Neuronal stem cell (in vitro differentiated cells): Measurements from ENCODE around the gene FHIT.

Source experiments
- DNase-seq: peaks from one replicate; pipeline ENCODE4 v3.0.0-alpha.2; 2013; ENCODE audit warnings: low spot score
- H2AFZ ChIP-seq: one replicate; pipeline ENCODE4 v1.6.1; 2013; ENCODE audit warnings: mild to moderate bottlenecking, low read length, inconsistent platforms
- H2AK5ac ChIP-seq: 2 replicates; pipeline ENCODE4 v1.6.1; 2013; ENCODE audit warnings: low read depth, mild to moderate bottlenecking, inconsistent platforms, low read length, moderate library complexity, mixed read lengths
- H2BK120ac ChIP-seq: 2 replicates; pipeline ENCODE4 v1.6.1; 2013; ENCODE audit warnings: low read depth, mild to moderate bottlenecking, inconsistent platforms, low read length, moderate library complexity, mixed read lengths
- H2BK12ac ChIP-seq: one replicate; pipeline ENCODE4 v1.6.1; 2013; ENCODE audit warnings: low read length, inconsistent platforms
- H2BK15ac ChIP-seq: 2 replicates; pipeline ENCODE4 v1.6.1; 2013; ENCODE audit warnings: mild to moderate bottlenecking, low read length, inconsistent platforms, mixed read lengths
- H2BK5ac ChIP-seq: one replicate; pipeline ENCODE4 v1.6.1; 2013; ENCODE audit warnings: inconsistent platforms, mild to moderate bottlenecking, low read length, moderate library complexity
- H3K14ac ChIP-seq: one replicate; pipeline ENCODE4 v1.6.1; 2013; ENCODE audit warnings: low read length, inconsistent platforms
- H3K18ac ChIP-seq: 2 replicates; pipeline ENCODE4 v1.6.1; 2013; ENCODE audit warnings: low read length, inconsistent platforms
- H3K23ac ChIP-seq: 2 replicates; pipeline ENCODE4 v1.6.1; 2013; ENCODE audit warnings: low read depth, mild to moderate bottlenecking, mixed read lengths, low read length, inconsistent platforms; ENCODE audit not compliant: poor library complexity
- H3K27ac ChIP-seq: replicated peaks from 3 replicates; pipeline ENCODE4 v1.5.1; 2013; ENCODE audit warnings: low read length, inconsistent platforms
- H3K27me3 ChIP-seq, 3 experiments: 2 replicates each; pipeline ENCODE4 v1.6.1; 2013; ENCODE audit warnings: low read length in 3 of 3, mild to moderate bottlenecking in 2 of 3, inconsistent platforms in 1 of 3, low read depth in 1 of 3, mixed read lengths in 1 of 3, moderate library complexity in 1 of 3; ENCODE audit not compliant: control insufficient read depth in 3 of 3, insufficient read depth in 3 of 3
- H3K36me3 ChIP-seq, 2 donors: replicated peaks in 1 of 2; 2 replicates each; pipeline ENCODE4 v1.6.1; 2013; ENCODE audit warnings: low read length in 2 of 2; ENCODE audit not compliant: control insufficient read depth in 2 of 2, insufficient read depth in 2 of 2
- H3K4ac ChIP-seq: 2 replicates; pipeline ENCODE4 v1.6.1; 2013; ENCODE audit warnings: inconsistent platforms, mild to moderate bottlenecking, low read length, moderate library complexity
- H3K4me1 ChIP-seq, 2 donors: 1 replicate in 1 of 2; 2 replicates in 1 of 2; pipeline ENCODE4 v1.6.1; 2013; ENCODE audit warnings: low read length in 2 of 2, low read depth in 1 of 2; ENCODE audit not compliant: control insufficient read depth in 2 of 2, insufficient read depth in 1 of 2
- H3K4me2 ChIP-seq: one replicate; pipeline ENCODE4 v1.6.1; 2013; ENCODE audit warnings: mild to moderate bottlenecking, low read length, inconsistent platforms; ENCODE audit not compliant: insufficient read depth, poor library complexity, severe bottlenecking
- H3K4me3 ChIP-seq, 2 donors: 2 replicates each; pipeline ENCODE4 v1.5.1; 2013; ENCODE audit warnings: low read length in 2 of 2, mild to moderate bottlenecking in 2 of 2, inconsistent platforms in 1 of 2, moderate library complexity in 1 of 2
- H3K79me1 ChIP-seq: one replicate; pipeline ENCODE4 v1.6.1; 2013; ENCODE audit warnings: low read depth, mild to moderate bottlenecking, inconsistent platforms, low read length, moderate library complexity
- H3K9ac ChIP-seq: one replicate; pipeline ENCODE4 v1.6.1; 2013; ENCODE audit warnings: mild to moderate bottlenecking, low read depth, low read length, inconsistent platforms; ENCODE audit not compliant: poor library complexity
- H3K9me3 ChIP-seq, 2 donors: replicated peaks in 1 of 2; 2 replicates each; pipeline versions ENCODE3 to v1.6.1; 2013; ENCODE audit warnings: low read length in 2 of 2, mild to moderate bottlenecking in 2 of 2, inconsistent platforms in 1 of 2, low read depth in 1 of 2, mixed read lengths in 1 of 2, moderate library complexity in 1 of 2; ENCODE audit not compliant: control insufficient read depth in 2 of 2, insufficient read depth in 1 of 2
- H4K8ac ChIP-seq: one replicate; pipeline ENCODE4 v1.6.1; 2013; ENCODE audit warnings: low read depth, mild to moderate bottlenecking, inconsistent platforms, low read length, moderate library complexity
- H4K91ac ChIP-seq: one replicate; pipeline ENCODE4 v1.6.1; 2013; ENCODE audit warnings: low read length, low read depth, mild to moderate bottlenecking, inconsistent platforms; ENCODE audit not compliant: poor library complexity
- WGBS, 2 donors: extraction: QIAGEN DNeasy Blood & Tissue Kit; methylation state at CpG; one replicate each; pipeline ENCODE4 v1.1.7; 2013; ENCODE audit warnings: missing lambda C conversion rate in 2 of 2, mixed read lengths in 1 of 2; ENCODE audit not compliant: insufficient read length in 2 of 2, insufficient replicate concordance in 1 of 2; ENCODE audit errors: extremely low coverage in 2 of 2; 5-methylcytosine and 5-hydroxymethylcytosine counted together

Gene FHIT

DNA sequence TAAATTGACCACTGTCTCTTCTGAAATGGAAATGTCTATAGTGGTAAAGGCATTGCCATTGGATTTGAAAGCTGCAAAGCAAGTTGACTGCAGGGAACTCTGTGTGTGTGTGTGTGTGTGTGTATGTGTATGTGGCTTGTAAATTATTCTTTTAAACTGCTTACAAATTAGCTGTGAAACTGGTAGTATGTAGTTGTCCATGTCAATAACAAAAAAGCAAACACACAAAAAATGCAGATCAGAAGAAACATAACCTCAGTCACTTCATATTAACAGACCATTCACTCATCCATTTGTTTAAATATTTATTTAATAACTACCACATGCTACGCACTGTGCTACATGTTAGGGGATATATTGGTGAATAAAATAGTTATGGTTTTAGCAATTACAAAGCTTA, 837.7 kb downstream of the FHIT start:
- no peak overlapping the region for H3K27ac ChIP-seq
- no peak overlapping the region for H2AK5ac ChIP-seq
- H3K14ac ChIP-seq: no peak overlapping the region
- H3K79me1 ChIP-seq: no peaks in the 10 kb centered on the region
- no CpG with 5 or more reads among the region's 1 CpG for WGBS, 2 donors
- no peak overlapping the region for H2BK120ac ChIP-seq
- H3K4me2 ChIP-seq: no peak overlapping the region
- no peak overlapping the region for H3K4ac ChIP-seq
- no peak for DNase-seq
- no peaks in the 10 kb centered on the region for H3K4me1 ChIP-seq
- H2AFZ ChIP-seq: no peak overlapping the region
- H3K9me3 ChIP-seq: no peaks in the 10 kb centered on the region
- no peak overlapping the region for H4K8ac ChIP-seq
- no peak overlapping the region for H3K9ac ChIP-seq
- no peaks in the 10 kb centered on the region for H3K36me3 ChIP-seq
- H3K4me3 ChIP-seq: no peak overlapping the region
- no peak overlapping the region for H2BK15ac ChIP-seq
- no peak overlapping the region for H2BK5ac ChIP-seq
- H3K27me3 ChIP-seq: no peaks in the 10 kb centered on the region
- H3K18ac ChIP-seq: no peak overlapping the region
- H4K91ac ChIP-seq: no peak overlapping the region
- no peak overlapping the region for H2BK12ac ChIP-seq
- H3K23ac ChIP-seq: no peak overlapping the region

DNA sequence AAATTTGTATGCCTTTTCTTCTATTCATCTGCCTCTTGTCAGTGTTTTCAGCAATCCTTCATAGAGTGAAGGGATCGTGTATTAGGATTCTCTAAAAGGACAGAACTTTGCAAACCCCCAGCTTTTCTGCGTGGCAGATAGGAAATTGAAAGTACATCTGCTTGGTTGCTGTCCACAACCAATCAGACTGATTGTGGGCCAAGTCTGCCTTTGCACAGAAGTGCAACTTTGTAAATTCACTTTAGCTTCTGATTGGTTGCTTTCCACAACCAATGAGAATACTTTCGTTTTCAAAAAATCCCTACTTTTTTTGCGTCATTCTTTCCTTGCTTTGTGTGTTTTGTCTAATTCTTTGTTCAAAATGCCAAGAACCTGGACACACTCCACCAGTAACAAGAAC, 847.4 kb downstream of the FHIT start:
- H2BK120ac ChIP-seq: no peak overlapping the region
- H3K14ac ChIP-seq: no peak overlapping the region
- no peak overlapping the region for H3K18ac ChIP-seq
- H2BK12ac ChIP-seq: no peak overlapping the region
- no peak overlapping the region for H3K23ac ChIP-seq
- no CpG with 5 or more reads among the region's 4 CpGs for WGBS, 2 donors
- no peak overlapping the region for H2AK5ac ChIP-seq
- H4K91ac ChIP-seq: no peak overlapping the region
- H3K4me1 ChIP-seq: peaks cover 0 to 10% of the 10 kb centered on the region in 2 donors
- no peaks in the 10 kb centered on the region for H3K9me3 ChIP-seq
- H3K36me3 ChIP-seq: no peaks in the 10 kb centered on the region
- no peak overlapping the region for H2BK5ac ChIP-seq
- no peak overlapping the region for H2BK15ac ChIP-seq
- no peak overlapping the region for H3K4me2 ChIP-seq
- H3K4ac ChIP-seq: no peak overlapping the region
- no peak overlapping the region for H3K4me3 ChIP-seq
- H3K79me1 ChIP-seq: no peaks in the 10 kb centered on the region
- no peak overlapping the region for H2AFZ ChIP-seq
- H3K27ac ChIP-seq: no peak overlapping the region
- no peaks in the 10 kb centered on the region for H3K27me3 ChIP-seq
- no peak overlapping the region for H3K9ac ChIP-seq
- DNase-seq: no peak
- no peak overlapping the region for H4K8ac ChIP-seq

DNA sequence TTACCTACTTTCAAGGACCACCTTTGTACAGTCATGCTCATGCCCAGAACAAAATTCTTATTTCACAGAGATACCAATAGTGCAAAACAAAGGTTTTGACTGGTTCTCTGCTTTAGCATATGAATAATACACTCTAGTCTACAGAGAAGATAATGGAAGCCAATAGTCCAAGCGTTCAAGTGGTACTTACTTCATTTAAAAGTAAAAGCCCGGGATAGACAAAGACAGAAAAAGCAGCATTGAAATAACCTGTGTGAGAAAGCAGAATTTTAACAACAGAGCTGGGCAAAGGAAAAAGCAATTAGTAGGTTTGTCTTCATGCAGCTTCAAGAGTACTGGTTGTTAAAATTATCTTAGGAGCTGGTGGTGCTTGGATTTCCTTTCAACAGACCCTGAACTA, 848.3 kb downstream of the FHIT start:
- Histone ChIP-seq H2BK12ac (no peak overlapping the region), H3K4me2 (no peak overlapping the region), H3K4me1 (peaks cover 0 to 8% of the 10 kb centered on the region in 2 donors), H3K27ac (no peak overlapping the region), H2BK120ac (no peak overlapping the region), H3K27me3 (no peaks in the 10 kb centered on the region), H2AK5ac (no peak overlapping the region), H3K14ac (no peak overlapping the region), H4K91ac (no peak overlapping the region), H3K36me3 (no peaks in the 10 kb centered on the region), H3K4ac (no peak overlapping the region), H4K8ac (no peak overlapping the region), H3K18ac (no peak overlapping the region), H2AFZ (no peak overlapping the region), H3K79me1 (no peaks in the 10 kb centered on the region), H2BK15ac (no peak overlapping the region), H3K4me3 (no peak overlapping the region), H3K9ac (no peak overlapping the region), H3K9me3 (no peaks in the 10 kb centered on the region), H3K23ac (no peak overlapping the region), H2BK5ac (no peak overlapping the region)
- no CpG with 5 or more reads among the region's 2 CpGs for WGBS, 2 donors
- DNase-seq: no peak

DNA sequence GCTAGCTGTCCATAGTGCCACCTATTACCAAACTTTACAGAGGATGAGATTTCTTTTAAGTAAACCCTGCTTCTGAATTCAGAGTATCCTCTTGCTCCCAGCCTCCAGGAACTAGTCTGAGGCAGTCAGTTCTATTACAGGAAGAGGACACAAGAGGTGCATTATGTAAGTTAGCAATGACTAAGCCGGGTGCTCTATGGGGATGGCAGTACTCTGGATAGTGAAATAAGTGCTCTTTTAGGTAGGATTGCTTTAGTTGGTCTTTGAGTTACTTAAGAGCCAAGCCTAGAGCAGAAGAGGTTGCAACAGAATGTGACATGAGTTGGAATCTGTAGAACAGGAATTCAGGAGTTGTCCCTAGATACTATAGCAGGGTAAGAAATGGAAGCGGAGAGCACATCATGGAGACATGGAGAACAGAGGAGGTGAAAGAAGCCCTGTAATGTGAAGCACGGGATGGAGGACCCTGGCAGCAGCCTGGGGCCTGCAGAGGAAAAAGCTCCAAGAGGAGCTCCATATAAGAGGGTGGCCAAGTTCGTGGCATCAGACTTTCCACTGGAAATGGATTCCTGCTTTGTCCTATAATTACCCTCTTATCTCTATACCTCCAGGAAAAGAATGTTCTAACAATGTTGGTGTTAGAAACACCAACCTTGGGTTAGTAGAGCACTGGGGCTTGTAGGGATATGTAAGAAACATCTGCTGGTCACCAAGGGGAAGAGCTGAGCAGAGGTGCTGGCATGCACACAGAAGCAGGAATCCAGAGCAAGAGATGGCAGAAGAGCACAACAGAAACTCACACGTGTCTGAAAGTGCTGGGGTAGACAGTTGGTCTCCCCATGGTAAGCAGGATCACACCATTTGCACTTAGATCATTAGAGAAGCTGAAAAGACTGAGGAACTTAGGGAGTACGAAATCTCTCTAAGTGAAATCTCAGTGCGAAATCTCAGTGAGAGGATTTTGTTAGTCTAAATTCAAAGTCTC, 851.1 kb downstream of the FHIT start:
- Histone ChIP-seq H3K4ac (no peak overlapping the region), H3K9ac (no peak overlapping the region), H3K27me3 (no peaks in the 10 kb centered on the region), H3K27ac (no peak overlapping the region), H2BK15ac (no peak overlapping the region), H3K4me3 (no peak overlapping the region), H3K14ac (no peak overlapping the region), H4K8ac (no peak overlapping the region), H3K18ac (no peak overlapping the region), H3K4me2 (no peak overlapping the region), H2BK120ac (no peak overlapping the region), H2BK12ac (no peak overlapping the region), H3K4me1 (peaks cover 0 to 10% of the 10 kb centered on the region in 2 donors), H3K79me1 (no peaks in the 10 kb centered on the region), H2AK5ac (no peak overlapping the region), H3K23ac (no peak overlapping the region), H4K91ac (no peak overlapping the region), H2BK5ac (no peak overlapping the region), H2AFZ (no peak overlapping the region), H3K36me3 (no peaks in the 10 kb centered on the region), H3K9me3 (no peaks in the 10 kb centered on the region)
- no CpG with 5 or more reads among the region's 7 CpGs for WGBS, 2 donors
- no peak for DNase-seq
